ENCODE measurements around the gene BACE2.

BACE2 gene

GRCh38 chr21:41289431-41289830 lies 121.5 kb downstream of the BACE2 start:
- no peak for DNase-seq (ENCODE audit: low read depth, low spot score)
- in situ Hi-C loops (cut with HindIII; ENCODE audit: low sequenced_read_pairs) = no loop called here
- TF ChIP-seq CTCF (IDR thresholded peaks at IDR 0.05; ENCODE audit: low read depth, low read length) = no peak
- H3K4me3 ChIP-seq (ENCODE audit: low read depth, low read length) = no peak overlapping the region

GRCh38 chr21:41290106-41290799 lies 122.3 kb downstream of the BACE2 start:
- TF ChIP-seq CTCF (IDR thresholded peaks at IDR 0.05; ENCODE audit: low read depth, low read length) = no peak
- H3K4me3 ChIP-seq (ENCODE audit: low read depth, low read length) = no peak overlapping the region
- in situ Hi-C loops (cut with HindIII; ENCODE audit: low sequenced_read_pairs) = no loop called here
- no peak for DNase-seq (ENCODE audit: low read depth, low spot score)

GRCh38 chr21:41294548-41295231 lies 126.7 kb downstream of the BACE2 start:
- no peak overlapping the region for H3K4me3 ChIP-seq (ENCODE audit: low read depth, low read length)
- no peak for DNase-seq (ENCODE audit: low read depth, low spot score)
- in situ Hi-C loops (cut with HindIII; ENCODE audit: low sequenced_read_pairs) = no loop called here
- no peak for TF ChIP-seq CTCF (IDR thresholded peaks at IDR 0.05; ENCODE audit: low read depth, low read length)

GRCh38 chr21:41295721-41296254 lies 127.8 kb downstream of the BACE2 start:
- in situ Hi-C loops (cut with HindIII; ENCODE audit: low sequenced_read_pairs) = no loop called here
- DNase-seq (ENCODE audit: low read depth, low spot score) = no peak
- no peak for TF ChIP-seq CTCF (IDR thresholded peaks at IDR 0.05; ENCODE audit: low read depth, low read length)
- H3K4me3 ChIP-seq (ENCODE audit: low read depth, low read length) = no peak overlapping the region

- DNase-seq (ENCODE audit: low read depth, low spot score) = no peak
- in situ Hi-C loops (cut with HindIII; ENCODE audit: low sequenced_read_pairs) = no loop called here
- no peak for TF ChIP-seq CTCF (IDR thresholded peaks at IDR 0.05; ENCODE audit: low read depth, low read length)
- no peak overlapping the region for H3K4me3 ChIP-seq (ENCODE audit: low read depth, low read length)
These were observed 135.0 kb downstream of the BACE2 start for GRCh38 chr21:41302976-41303375.

- H3K4me3 ChIP-seq (ENCODE audit: low read depth, low read length) = no peak overlapping the region
- no peak for TF ChIP-seq CTCF (IDR thresholded peaks at IDR 0.05; ENCODE audit: low read depth, low read length)
- in situ Hi-C loops (cut with HindIII; ENCODE audit: low sequenced_read_pairs) = no loop called here
- DNase-seq (ENCODE audit: low read depth, low spot score) = no peak
These were observed 136.2 kb downstream of the BACE2 start for GRCh38 chr21:41304068-41304720.

Measured in astrocyte of the spinal cord (primary cell).